ENCODE measurements around the gene HIVEP3.

Gene HIVEP3

GRCh38 chr1:41504114-41505035 is 414.3 kb downstream of the HIVEP3 start:
- FAIRE-seq (no peak), DNase-seq (ENCODE audit: extremely low spot score, insufficient read length, low read depth) (no peak)

- FAIRE-seq (no peak), DNase-seq (ENCODE audit: extremely low spot score, insufficient read length, low read depth) (no peak)
Measured at GRCh38 chr1:41503538-41504113, 415.1 kb downstream of the HIVEP3 start.

GRCh38 chr1:41502912-41503311 is 415.8 kb downstream of the HIVEP3 start:
- FAIRE-seq: no peak
- no peak for DNase-seq (ENCODE audit: extremely low spot score, insufficient read length, low read depth)

- no peak for FAIRE-seq
- no peak for DNase-seq (ENCODE audit: extremely low spot score, insufficient read length, low read depth)
Measured at GRCh38 chr1:41501581-41501980, 417.1 kb downstream of the HIVEP3 start.

- DNase-seq (ENCODE audit: extremely low spot score, insufficient read length, low read depth) (no peak), FAIRE-seq (no peak)
Measured at GRCh38 chr1:41500781-41501518, 417.8 kb downstream of the HIVEP3 start.

GRCh38 chr1:41500378-41500777 is 418.3 kb downstream of the HIVEP3 start:
- no peak for DNase-seq (ENCODE audit: extremely low spot score, insufficient read length, low read depth)
- FAIRE-seq: no peak

- no peak for FAIRE-seq
- DNase-seq (ENCODE audit: extremely low spot score, insufficient read length, low read depth): no peak
Measured at GRCh38 chr1:41499591-41499990, 419.1 kb downstream of the HIVEP3 start.

- DNase-seq (ENCODE audit: extremely low spot score, insufficient read length, low read depth) (no peak), FAIRE-seq (no peak)
Measured at GRCh38 chr1:41498804-41499203, 419.9 kb downstream of the HIVEP3 start.

- DNase-seq (ENCODE audit: extremely low spot score, insufficient read length, low read depth): no peak
- no peak for FAIRE-seq
Measured at GRCh38 chr1:41498391-41498790, 420.3 kb downstream of the HIVEP3 start.

GRCh38 chr1:41497461-41498030 is 421.2 kb downstream of the HIVEP3 start:
- DNase-seq (ENCODE audit: extremely low spot score, insufficient read length, low read depth) (no peak), FAIRE-seq (no peak)

GRCh38 chr1:41497056-41497440 is 421.7 kb downstream of the HIVEP3 start:
- DNase-seq (ENCODE audit: extremely low spot score, insufficient read length, low read depth) (no peak), FAIRE-seq (no peak)

- no peak for FAIRE-seq
- DNase-seq (ENCODE audit: extremely low spot score, insufficient read length, low read depth): no peak
Measured at GRCh38 chr1:41496080-41497055, 422.4 kb downstream of the HIVEP3 start.

GRCh38 chr1:41495210-41495948 is 423.3 kb downstream of the HIVEP3 start:
- FAIRE-seq (no peak), DNase-seq (ENCODE audit: extremely low spot score, insufficient read length, low read depth) (no peak)

- no peak for DNase-seq (ENCODE audit: extremely low spot score, insufficient read length, low read depth)
- FAIRE-seq: no peak
Measured at GRCh38 chr1:41494351-41495209, 424.1 kb downstream of the HIVEP3 start.

- FAIRE-seq (no peak), DNase-seq (ENCODE audit: extremely low spot score, insufficient read length, low read depth) (no peak)
Measured at GRCh38 chr1:41493626-41494350, 424.9 kb downstream of the HIVEP3 start.

- DNase-seq (ENCODE audit: extremely low spot score, insufficient read length, low read depth): no peak
Measured at GRCh38 chr1:41493117-41493536, 425.6 kb downstream of the HIVEP3 start.

GRCh38 chr1:41492341-41492848 is 426.3 kb downstream of the HIVEP3 start:
- DNase-seq (ENCODE audit: extremely low spot score, insufficient read length, low read depth) (no peak), FAIRE-seq (no peak)

More at GRCh38 chr1:41493117-41493536, 425.6 kb downstream of the HIVEP3 start:
- FAIRE-seq: no peak

Data from GM18507 (cell line).